HepG2 (cell line): Measurements from ENCODE around the gene TMED9. TPM values are rescaled to one million over a fixed set of nuclear protein-coding genes. Genes with fewer than 3 reads are reported as not detected.

Source experiments
- ATAC-seq: fragments of 200-7000 bp; cut with Tn5 transposase; 3 replicates; pipeline ENCODE4 v1.9.1; 2020; ENCODE audit warnings: mild to moderate bottlenecking, moderate library complexity
- BruUV-seq: library from RNA; stranded (reverse); fragments of 400-500 nt; replicated peaks from 2 replicates; lab custom pipeline; 2021; lab: Mats Ljungman, UMichigan
- CTCF ChIA-PET: fragments of 300-600 bp; formaldehyde crosslinking; extraction: SDS; loops from one replicate; lab custom pipeline; 2021; ENCODE audit warnings: low total read pairs, inconsistent platforms, low intra/inter-chr PET ratio; lab: Yijun Ruan, JAX
- POLR2A ChIA-PET: fragments of 350-600 bp; sonication (Branson Sonifier 250); formaldehyde crosslinking; loops from one replicate; lab custom pipeline; 2020; ENCODE audit warnings: antibody characterized with exemption, inconsistent platforms; lab: Yijun Ruan, JAX
- DNase-seq: peaks from one replicate; pipeline ENCODE4 v3.0.0-alpha.2; 2015; ENCODE audit warnings: low spot score
- FAIRE-seq: peaks from 3 replicates; lab custom pipeline; 2011; peaks lifted over from hg19 to GRCh38; lab: Jason Lieb, UNC
- H2AFZ ChIP-seq: one replicate; pipeline ENCODE4 v1.6.1; 2011; ENCODE audit warnings: low read length, inconsistent platforms
- H3K27ac ChIP-seq: fragments of 300-600 bp; 3 replicates; pipeline ENCODE4 v1.8.0; 2011; ENCODE audit warnings: mixed run types, mild to moderate bottlenecking, mixed read lengths, low read length, inconsistent platforms; ENCODE audit not compliant: insufficient read depth; ENCODE audit errors: extremely low read length
- H3K27me3 ChIP-seq, 2 experiments: fragments of 200-600 bp in 1 of 2; 2 replicates in 1 of 2; 3 replicates in 1 of 2; pipeline versions ENCODE4 v1.6.0 to v1.8.0; 2011; ENCODE audit warnings: low read length in 2 of 2, mild to moderate bottlenecking in 2 of 2, moderate library complexity in 2 of 2, inconsistent platforms in 1 of 2; ENCODE audit not compliant: insufficient read depth in 2 of 2, control insufficient read depth in 1 of 2
- H3K36me3 ChIP-seq, 2 experiments: fragments of 200-600 bp in 1 of 2; replicated peaks in 1 of 2; 2 replicates in 1 of 2; 3 replicates in 1 of 2; pipeline versions ENCODE4 v1.5.1 to v1.8.0; 2011; ENCODE audit warnings: low read length in 2 of 2, inconsistent platforms in 1 of 2; ENCODE audit not compliant: insufficient read depth in 2 of 2, control insufficient read depth in 1 of 2
- H3K4me1 ChIP-seq: 2 replicates; pipeline ENCODE4 v1.5.1; 2012; ENCODE audit warnings: low read length, inconsistent platforms; ENCODE audit not compliant: insufficient read depth
- H3K4me2 ChIP-seq: 2 replicates; pipeline ENCODE4 v1.6.0; 2011; ENCODE audit warnings: low read depth, low read length, inconsistent platforms
- H3K4me3 ChIP-seq, 3 experiments: fragments of 200-600 bp in 1 of 3; sonication (generic), shearing (Covaris generic) in 1 of 3; replicated peaks in 1 of 3; 2 replicates each; pipeline ENCODE4 v1.5.1; 2011 to 2016; ENCODE audit warnings: low read length in 3 of 3, inconsistent platforms in 2 of 3, low read depth in 2 of 3, mild to moderate bottlenecking in 2 of 3, control low read depth in 1 of 3, mixed read lengths in 1 of 3; ENCODE audit not compliant: insufficient read depth in 1 of 3
- H3K79me2 ChIP-seq: one replicate; pipeline ENCODE4 v1.6.1; 2011; ENCODE audit warnings: low read length, inconsistent platforms; ENCODE audit not compliant: insufficient read depth
- H3K9ac ChIP-seq: 2 replicates; pipeline ENCODE4 v1.6.0; 2011; ENCODE audit warnings: mild to moderate bottlenecking, low read depth, low read length, inconsistent platforms; ENCODE audit not compliant: insufficient read depth
- H3K9me3 ChIP-seq: 2 replicates; pipeline ENCODE4 v1.5.1; 2012; ENCODE audit warnings: mild to moderate bottlenecking, low read length
- H4K20me1 ChIP-seq: 2 replicates; pipeline ENCODE4 v1.6.0; 2011; ENCODE audit warnings: inconsistent platforms, mild to moderate bottlenecking, low read length, moderate library complexity; ENCODE audit not compliant: insufficient read depth
- DZIP1 ChIP-seq: sonication (generic); formaldehyde crosslinking; IDR thresholded peaks from 2 replicates; pipeline ENCODE4 v1.5.0; 2020; ENCODE audit warnings: mild to moderate bottlenecking, missing genetic modification reagents
- FOXC1 ChIP-seq: sonication (generic); formaldehyde crosslinking; IDR thresholded peaks from 2 replicates; pipeline ENCODE4 v1.8.0; 2022; ENCODE audit warnings: mild to moderate bottlenecking, missing genetic modification reagents, borderline replicate concordance
- FOXK1 ChIP-seq: sonication (generic); formaldehyde crosslinking; IDR thresholded peaks from 2 replicates; pipeline ENCODE4 v1.4.0; 2020; ENCODE audit warnings: low read depth, missing genetic modification reagents, borderline replicate concordance
- HMGXB3 ChIP-seq: sonication (generic); formaldehyde crosslinking; IDR thresholded peaks from 2 replicates; pipeline ENCODE4 v1.4.0; 2020; ENCODE audit warnings: missing genetic modification reagents, borderline replicate concordance
- MIER3 ChIP-seq: IDR thresholded peaks from 2 replicates; pipeline ENCODE4 v1.6.1; 2016; ENCODE audit warnings: missing compliant biosample characterization, borderline replicate concordance
- NFRKB ChIP-seq: fragments of 450-650 bp; IDR thresholded peaks from 2 replicates; pipeline ENCODE4 v1.6.1; 2017
- REPIN1 ChIP-seq: sonication (generic); formaldehyde crosslinking; IDR thresholded peaks from 2 replicates; pipeline ENCODE4 v1.8.0; 2022; ENCODE audit warnings: missing genetic modification reagents, low read depth, mild to moderate bottlenecking, borderline replicate concordance
- ZEB1 ChIP-seq: IDR thresholded peaks from 2 replicates; pipeline ENCODE4 v1.6.1; 2012; ENCODE audit warnings: mild to moderate bottlenecking, low read depth, inconsistent platforms; ENCODE audit not compliant: insufficient replicate concordance
- ZNF143 ChIP-seq: sonication (generic); formaldehyde crosslinking; IDR thresholded peaks from 2 replicates; pipeline ENCODE4 v1.4.0; 2020; ENCODE audit warnings: missing genetic modification reagents
- ZNF558 ChIP-seq: sonication (generic); formaldehyde crosslinking; IDR thresholded peaks from 2 replicates; pipeline ENCODE4 v1.9.0; 2022; ENCODE audit warnings: mild to moderate bottlenecking, missing genetic modification reagents, borderline replicate concordance
- ZNF703 ChIP-seq: sonication (generic); formaldehyde crosslinking; IDR thresholded peaks from 2 replicates; pipeline ENCODE4 v1.5.1; 2020; ENCODE audit warnings: missing genetic modification reagents, mild to moderate bottlenecking, moderate library complexity, borderline replicate concordance
- WGBS: methylation state at CpG from one replicate; pipeline ENCODE4 v1.1.6; 2017; ENCODE audit warnings: low lambda C conversion rate; 5-methylcytosine and 5-hydroxymethylcytosine counted together
- in situ Hi-C: cut with HindIII; loops from 2 replicates; pipeline ENCODE4 v1.10.0; 2017; ENCODE audit warnings: low pct_unique_long_range_greater_than_20kb; ENCODE audit not compliant: extremely low pct_ligation_motif_present
- intact Hi-C: fragments of 100-400 bp; cut with micrococcal nuclease; formaldehyde crosslinking; loops from one replicate; pipeline ENCODE4 v1.10.0; 2022; ENCODE audit not compliant: unreplicated experiment
- polyA plus RNA-seq, 8 experiments: library from polyadenylated mRNA; depleted of rRNA in 3 of 8; stranded (reverse) in 7 of 8; unstranded in 1 of 8; fragments of >200 nt; fragmentation: Illumina TruSeq in 4 of 8; extraction: Trizol in 4 of 8; gene quantifications; 2 replicates each; pipeline versions ENCODE4 v1.2.1 to v1.2.3, GENCODE V29; 2011 to 2016; ENCODE audit warnings: low read depth in 4 of 8, missing spikeins in 1 of 8, mixed read lengths in 1 of 8; ENCODE audit not compliant: insufficient read depth in 1 of 8
- total RNA-seq, 5 experiments: library from RNA; depleted of rRNA; stranded (reverse); fragments of >200 nt; fragmentation: Illumina TruSeq; extraction: Trizol; gene quantifications; 2 replicates each; pipeline ENCODE4 v1.2.3, GENCODE V29; 2016; ENCODE audit warnings: low read depth in 1 of 5
- TF ChIP-seq, protein P1 (sequence below): sonication (generic); formaldehyde crosslinking; IDR thresholded peaks from 2 replicates; pipeline ENCODE4 v1.8.0; 2022; ENCODE audit warnings: mild to moderate bottlenecking, missing genetic modification reagents
- TF ChIP-seq, protein P2 (sequence below), 2 experiments: sonication (generic) in 1 of 2; formaldehyde crosslinking in 1 of 2; IDR thresholded peaks; 2 replicates each; pipeline versions ENCODE4 v1.5.1 to v1.6.1; 2011 to 2020; ENCODE audit warnings: borderline replicate concordance in 1 of 2, low read depth in 1 of 2, low read length in 1 of 2, mild to moderate bottlenecking in 1 of 2, missing genetic modification reagents in 1 of 2, moderate library complexity in 1 of 2

TMED9 gene
- total and polyA plus RNA-seq, 2 of the 13 experiments (the other 11 are each of a cell fraction or from before 2014, with no cell fraction given), result 161 to 350 TPM

- POLR2A ChIA-PET, result no interaction called here
- ATAC-seq, result no peak
- no TSS peak for BruUV-seq
- no peak overlapping the region for H3K27ac ChIP-seq
- H4K20me1 ChIP-seq, result no peaks in the 10 kb centered on the region
- no peak for DNase-seq
- 92% methylated on average over 5 of the region's 5 CpGs for WGBS
- no peaks in the 10 kb centered on the region for H3K27me3 ChIP-seq
- H3K4me3 ChIP-seq, result no peak overlapping the region
- no peak overlapping the region for H3K4me2 ChIP-seq
- H3K9me3 ChIP-seq, result no peaks in the 10 kb centered on the region
- H3K79me2 ChIP-seq, result peaks cover 5% of the 10 kb centered on the region
- H2AFZ ChIP-seq, result no peak overlapping the region
- CTCF ChIA-PET, result no interaction called here
- peaks cover 25% of the 10 kb centered on the region for H3K4me1 ChIP-seq
- H3K36me3 ChIP-seq, result no peaks in the 10 kb centered on the region; a peak in 2 of 5 replicates
- in situ Hi-C loops, result loop anchor here (25.0 kb wide), 1 partner anchor 457 kb away; no protein-coding TSS in a partner anchor
- FAIRE-seq, result no peak
- intact Hi-C loops, result no loop called here
- H3K9ac ChIP-seq, result no peak overlapping the region
- TF ChIP-seq FOXC1, result no peak
- no peak for TF ChIP-seq NFRKB
- TF ChIP-seq, protein P1, sequence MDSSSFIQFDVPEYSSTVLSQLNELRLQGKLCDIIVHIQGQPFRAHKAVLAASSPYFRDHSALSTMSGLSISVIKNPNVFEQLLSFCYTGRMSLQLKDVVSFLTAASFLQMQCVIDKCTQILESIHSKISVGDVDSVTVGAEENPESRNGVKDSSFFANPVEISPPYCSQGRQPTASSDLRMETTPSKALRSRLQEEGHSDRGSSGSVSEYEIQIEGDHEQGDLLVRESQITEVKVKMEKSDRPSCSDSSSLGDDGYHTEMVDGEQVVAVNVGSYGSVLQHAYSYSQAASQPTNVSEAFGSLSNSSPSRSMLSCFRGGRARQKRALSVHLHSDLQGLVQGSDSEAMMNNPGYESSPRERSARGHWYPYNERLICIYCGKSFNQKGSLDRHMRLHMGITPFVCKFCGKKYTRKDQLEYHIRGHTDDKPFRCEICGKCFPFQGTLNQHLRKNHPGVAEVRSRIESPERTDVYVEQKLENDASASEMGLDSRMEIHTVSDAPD (CRISPR knock-in tag), result no peak
- TF ChIP-seq DZIP1, result no peak
- no peak for TF ChIP-seq ZNF558 (CRISPR knock-in tag)
- no peak for TF ChIP-seq ZNF143 (CRISPR knock-in tag)
- no peak for TF ChIP-seq HMGXB3 (CRISPR knock-in tag)
- TF ChIP-seq, protein P2, sequence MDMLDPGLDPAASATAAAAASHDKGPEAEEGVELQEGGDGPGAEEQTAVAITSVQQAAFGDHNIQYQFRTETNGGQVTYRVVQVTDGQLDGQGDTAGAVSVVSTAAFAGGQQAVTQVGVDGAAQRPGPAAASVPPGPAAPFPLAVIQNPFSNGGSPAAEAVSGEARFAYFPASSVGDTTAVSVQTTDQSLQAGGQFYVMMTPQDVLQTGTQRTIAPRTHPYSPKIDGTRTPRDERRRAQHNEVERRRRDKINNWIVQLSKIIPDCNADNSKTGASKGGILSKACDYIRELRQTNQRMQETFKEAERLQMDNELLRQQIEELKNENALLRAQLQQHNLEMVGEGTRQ (IDR thresholded peaks at IDR 0.05; ENCODE audit: low read depth, low read length), result no peak
- TF ChIP-seq, protein P2 (CRISPR knock-in tag; IDR thresholded peaks at IDR 0.05; ENCODE audit: borderline replicate concordance), result no peak
- no peak for TF ChIP-seq ZNF703 (CRISPR knock-in tag)
- TF ChIP-seq MIER3 (CRISPR knock-in tag), result no peak
- no peak for TF ChIP-seq ZEB1
- no peak for TF ChIP-seq REPIN1 (CRISPR knock-in tag)
- TF ChIP-seq FOXK1, result no peak
These were observed 13.1 kb downstream of the TMED9 start for GRCh38 chr5:177605078-177605477.
